Measurements from ENCODE around the gene PPP1R7. TPM values are rescaled to one million over a fixed set of nuclear protein-coding genes. Genes with fewer than 3 reads are reported as not detected.

PPP1R7 gene
- total RNA-seq, 1 donor from 2014 or later, result 57.7 TPM

- no peak for TF ChIP-seq CTCF (conservative IDR thresholded peaks at IDR 0.05; ENCODE audit: low read depth, low read length)
- no peak for DNase-seq (ENCODE audit: low read depth)
Observed at GRCh38 chr2:241128266-241128665, 22.0 kb upstream of the PPP1R7 start.

GRCh38 chr2:241129086-241129871 lies 21.0 kb upstream of the PPP1R7 start:
- TF ChIP-seq CTCF (conservative IDR thresholded peaks at IDR 0.05; ENCODE audit: low read depth, low read length), result no peak

More at GRCh38 chr2:241128266-241128665, 22.0 kb upstream of the PPP1R7 start:
- H3K4me3 ChIP-seq (ENCODE audit: low read depth, low read length), result no peak overlapping the region

GRCh38 chr2:241130316-241130715 lies 20.0 kb upstream of the PPP1R7 start:
- H3K4me3 ChIP-seq (ENCODE audit: low read depth, low read length), result no peak overlapping the region
- no peak for TF ChIP-seq CTCF (conservative IDR thresholded peaks at IDR 0.05; ENCODE audit: low read depth, low read length)
- no peak for DNase-seq (ENCODE audit: low read depth)

More at GRCh38 chr2:241129086-241129871, 21.0 kb upstream of the PPP1R7 start:
- no peak overlapping the region for H3K4me3 ChIP-seq (ENCODE audit: low read depth, low read length)
- no peak for DNase-seq (ENCODE audit: low read depth)

- no peak for DNase-seq (ENCODE audit: low read depth)
- TF ChIP-seq CTCF (conservative IDR thresholded peaks at IDR 0.05; ENCODE audit: low read depth, low read length), result no peak
- no peak overlapping the region for H3K4me3 ChIP-seq (ENCODE audit: low read depth, low read length)
Observed at GRCh38 chr2:241131531-241131930, 18.7 kb upstream of the PPP1R7 start.

- no peak overlapping the region for H3K4me3 ChIP-seq (ENCODE audit: low read depth, low read length)
- no peak for DNase-seq (ENCODE audit: low read depth)
- TF ChIP-seq CTCF (conservative IDR thresholded peaks at IDR 0.05; ENCODE audit: low read depth, low read length), result no peak
Observed at GRCh38 chr2:241132538-241133435, 17.5 kb upstream of the PPP1R7 start.

GRCh38 chr2:241133436-241133820 lies 16.8 kb upstream of the PPP1R7 start:
- no peak overlapping the region for H3K4me3 ChIP-seq (ENCODE audit: low read depth, low read length)
- no peak for TF ChIP-seq CTCF (conservative IDR thresholded peaks at IDR 0.05; ENCODE audit: low read depth, low read length)
- DNase-seq (ENCODE audit: low read depth), result no peak

Data from epithelial cell of proximal tubule (primary cell).